ENCODE data around the gene SUCLG1. TPM values are rescaled to one million over a fixed set of nuclear protein-coding genes. Genes with fewer than 3 reads are reported as not detected.

The SUCLG1 gene
- total RNA-seq, 1 donor from 2014 or later, result 58.9 TPM

- Histone ChIP-seq H3K36me3 (no peaks in the 10 kb centered on the region), H3K4me3 (no peak overlapping the region), H3K4me1 (peaks cover 13% of the 10 kb centered on the region), H3K27ac (no peak overlapping the region), H3K27me3 (ENCODE audit: low read depth) (no peaks in the 10 kb centered on the region), H3K9me3 (no peaks in the 10 kb centered on the region)
- DNase-seq (no peak), ATAC-seq (no peak)
- no peak for TF ChIP-seq CTCF (IDR thresholded peaks at IDR 0.05)
- intact Hi-C loops (cut with DNase I), result no loop called here
These were observed 28.4 kb upstream of the SUCLG1 start for GRCh38 chr2:84487298-84487996.

GRCh38 chr2:84486441-84487115 lies 27.5 kb upstream of the SUCLG1 start:
- no peaks in the 10 kb centered on the region for H3K36me3 ChIP-seq
- H3K4me3 ChIP-seq, result no peak overlapping the region
- H3K27me3 ChIP-seq (ENCODE audit: low read depth), result no peaks in the 10 kb centered on the region
- TF ChIP-seq CTCF (IDR thresholded peaks at IDR 0.05), result no peak
- H3K9me3 ChIP-seq, result no peaks in the 10 kb centered on the region
- DNase-seq (no peak), ATAC-seq (peak; percentile 72 to 83)
- intact Hi-C loops (cut with DNase I), result no loop called here
- H3K4me1 ChIP-seq, result peaks cover 13% of the 10 kb centered on the region
- peak overlapping the region; percentile 26 for H3K27ac ChIP-seq

GRCh38 chr2:84483320-84483719 lies 24.2 kb upstream of the SUCLG1 start:
- no peaks in the 10 kb centered on the region for H3K9me3 ChIP-seq
- H3K4me3 ChIP-seq, result no peak overlapping the region
- no peak for TF ChIP-seq CTCF (IDR thresholded peaks at IDR 0.05)
- intact Hi-C loops (cut with DNase I), result no loop called here
- no peak overlapping the region for H3K27ac ChIP-seq
- H3K27me3 ChIP-seq (ENCODE audit: low read depth), result no peaks in the 10 kb centered on the region
- ATAC-seq (no peak), DNase-seq (no peak)
- no peaks in the 10 kb centered on the region for H3K36me3 ChIP-seq
- peaks cover 13% of the 10 kb centered on the region for H3K4me1 ChIP-seq

- intact Hi-C loops (cut with DNase I), result no loop called here
- H3K4me1 ChIP-seq, result peaks cover 13% of the 10 kb centered on the region
- no peaks in the 10 kb centered on the region for H3K36me3 ChIP-seq
- peaks cover under 1% of the 10 kb centered on the region for H3K9me3 ChIP-seq
- DNase-seq (no peak), ATAC-seq (no peak)
- H3K4me3 ChIP-seq, result no peak overlapping the region
- no peaks in the 10 kb centered on the region for H3K27me3 ChIP-seq (ENCODE audit: low read depth)
- no peak for TF ChIP-seq CTCF (IDR thresholded peaks at IDR 0.05)
- no peak overlapping the region for H3K27ac ChIP-seq
These were observed 23.5 kb upstream of the SUCLG1 start for GRCh38 chr2:84482603-84483002.

GRCh38 chr2:84481702-84482101 lies 22.6 kb upstream of the SUCLG1 start:
- no peak for TF ChIP-seq CTCF (IDR thresholded peaks at IDR 0.05)
- ATAC-seq (no peak), DNase-seq (no peak)
- Histone ChIP-seq H3K27ac (no peak overlapping the region), H3K36me3 (no peaks in the 10 kb centered on the region), H3K4me1 (peaks cover 8% of the 10 kb centered on the region), H3K4me3 (no peak overlapping the region), H3K27me3 (ENCODE audit: low read depth) (no peaks in the 10 kb centered on the region), H3K9me3 (peaks cover 8% of the 10 kb centered on the region)
- intact Hi-C loops (cut with DNase I), result no loop called here

All from lower lobe of right lung (tissue), 2 donors.